GM12878 (cell line): Measurements from ENCODE around the gene KIF20A. TPM values are rescaled to one million over a fixed set of nuclear protein-coding genes. Genes with fewer than 3 reads are reported as not detected.

ENCODE experiments used
- ATAC-seq: fragments of 200-7000 bp; cut with Tn5 transposase; 3 replicates; pipeline ENCODE4 v1.9.1; 2020; ENCODE audit warnings: mild to moderate bottlenecking, moderate library complexity
- BruUV-seq: library from RNA; stranded (reverse); fragments of 400-500 nt; replicated peaks from 2 replicates; lab custom pipeline; 2021; lab: Mats Ljungman, UMichigan
- CTCF ChIA-PET: fragments of 300-600 bp; sonication (Branson Sonifier 250); formaldehyde crosslinking; extraction: SDS; loops from one replicate; lab custom pipeline; 2021; ENCODE audit warnings: inconsistent platforms; lab: Yijun Ruan, JAX
- POLR2A ChIA-PET: fragments of 350-600 bp; formaldehyde crosslinking; extraction: SDS; loops from one replicate; lab custom pipeline; 2021; ENCODE audit warnings: inconsistent platforms; lab: Charles Lee
- RAD21 ChIA-PET: fragments of 300-600 bp; sonication (Branson Sonifier 250); formaldehyde crosslinking; loops from one replicate; lab custom pipeline; 2023; ENCODE audit warnings: antibody characterized with exemption; ENCODE audit not compliant: unreplicated experiment; lab: Charles Lee
- SMC1A ChIA-PET: fragments of 300-600 bp; sonication (Branson Sonifier 250); formaldehyde crosslinking; loops from one replicate; lab custom pipeline; 2023; ENCODE audit not compliant: unreplicated experiment, uncharacterized antibody; lab: Charles Lee
- DNase-seq: peaks from one replicate; pipeline ENCODE4 v3.0.0-alpha.2; 2011; ENCODE audit warnings: low read depth, low spot score
- FAIRE-seq: peaks from 3 replicates; lab custom pipeline; 2011; peaks lifted over from hg19 to GRCh38; lab: Jason Lieb, UNC
- H2AFZ ChIP-seq: 2 replicates; pipeline ENCODE4 v1.6.0; 2011; ENCODE audit warnings: low read depth, low read length, control low read depth; ENCODE audit not compliant: control insufficient read depth
- H3K27ac ChIP-seq: 2 replicates; pipeline ENCODE4 v1.5.1; 2011; ENCODE audit warnings: control low read depth; ENCODE audit not compliant: control insufficient read depth, insufficient read depth
- H3K27me3 ChIP-seq, 2 experiments: replicated peaks in 1 of 2; 2 replicates each; pipeline versions ENCODE4 v1.6.0 to v1.6.1; 2011; ENCODE audit warnings: low read length in 1 of 2; ENCODE audit not compliant: control insufficient read depth in 2 of 2, insufficient read depth in 2 of 2
- H3K36me3 ChIP-seq, 2 experiments: 2 replicates each; pipeline ENCODE4 v1.5.1; 2011; ENCODE audit warnings: low read length in 1 of 2; ENCODE audit not compliant: control insufficient read depth in 2 of 2, insufficient read depth in 2 of 2
- H3K4me1 ChIP-seq: 2 replicates; pipeline ENCODE4 v1.6.1; 2011; ENCODE audit warnings: mild to moderate bottlenecking, low read length, moderate library complexity, mixed read lengths; ENCODE audit not compliant: control insufficient read depth, insufficient read depth
- H3K4me2 ChIP-seq: 2 replicates; pipeline ENCODE4 v1.6.0; 2011; ENCODE audit warnings: control low read depth; ENCODE audit not compliant: control insufficient read depth, insufficient read depth
- H3K4me3 ChIP-seq: fragments of 200-600 bp; sonication (generic); 2 replicates; pipeline ENCODE4 v1.5.1; 2016
- H3K79me2 ChIP-seq: 2 replicates; pipeline ENCODE4 v1.6.0; 2011; ENCODE audit warnings: low read length; ENCODE audit not compliant: control insufficient read depth, insufficient read depth
- H3K9ac ChIP-seq: 2 replicates; pipeline ENCODE4 v1.8.0; 2011; ENCODE audit warnings: low read length, control low read depth, mixed read lengths; ENCODE audit not compliant: control insufficient read depth, insufficient read depth
- H3K9me3 ChIP-seq: replicated peaks from 3 replicates; pipeline ENCODE4 v1.5.1; 2011; ENCODE audit warnings: mild to moderate bottlenecking, low read length; ENCODE audit not compliant: control insufficient read depth, insufficient read depth
- H4K20me1 ChIP-seq: 2 replicates; pipeline ENCODE4 v1.6.0; 2011; ENCODE audit not compliant: control insufficient read depth, insufficient read depth
- CBFB ChIP-seq: IDR thresholded peaks from 2 replicates; pipeline ENCODE4 v1.6.1; 2016; ENCODE audit warnings: antibody characterized with exemption, low read depth
- CHD4 ChIP-seq: fragments of 200-600 bp; sonication (generic); IDR thresholded peaks from 2 replicates; pipeline ENCODE4 v1.6.1; 2016; ENCODE audit warnings: mild to moderate bottlenecking
- EZH2 ChIP-seq: IDR thresholded peaks from 2 replicates; pipeline ENCODE4 v1.6.1; 2012; ENCODE audit warnings: low read depth, mild to moderate bottlenecking, control low read depth, inconsistent platforms, low read length, borderline replicate concordance; ENCODE audit not compliant: control insufficient read depth
- GATAD2B ChIP-seq: fragments of 450-650 bp; conservative IDR thresholded peaks from 2 replicates; pipeline ENCODE4 v1.6.1; 2017; ENCODE audit warnings: low read depth, mild to moderate bottlenecking, moderate library complexity
- MEF2A ChIP-seq: IDR thresholded peaks from 2 replicates; pipeline ENCODE4 v1.6.1; 2011; ENCODE audit warnings: low read depth, mild to moderate bottlenecking, low read length, moderate library complexity; ENCODE audit not compliant: insufficient read depth
- MEF2B ChIP-seq: fragments of 450-650 bp; IDR thresholded peaks from 2 replicates; pipeline ENCODE4 v1.6.1; 2018; ENCODE audit warnings: mild to moderate bottlenecking, moderate library complexity; ENCODE audit not compliant: partially characterized antibody, poor library complexity, severe bottlenecking
- NFXL1 ChIP-seq: fragments of 450-650 bp; IDR thresholded peaks from 2 replicates; pipeline ENCODE4 v1.6.1; 2017; ENCODE audit warnings: antibody characterized with exemption, mild to moderate bottlenecking, borderline replicate concordance
- PAX8 ChIP-seq: fragments of 450-650 bp; IDR thresholded peaks from 2 replicates; pipeline ENCODE4 v1.6.1; 2017; ENCODE audit warnings: mild to moderate bottlenecking, moderate library complexity
- RFX5 ChIP-seq: IDR thresholded peaks from 2 replicates; pipeline ENCODE4 v1.6.1; 2011; ENCODE audit warnings: low read depth, low read length, improper control_type of control experiment
- RUNX3 ChIP-seq: IDR thresholded peaks from 2 replicates; pipeline ENCODE4 v1.6.1; 2012; ENCODE audit warnings: low read length, inconsistent platforms
- SUPT20H ChIP-seq: IDR thresholded peaks from 2 replicates; pipeline ENCODE4 v1.6.1; 2011; ENCODE audit warnings: low read depth, mild to moderate bottlenecking, low read length, moderate library complexity, borderline replicate concordance; ENCODE audit not compliant: control insufficient read depth
- TARDBP ChIP-seq: IDR thresholded peaks from 2 replicates; pipeline ENCODE4 v1.6.1; 2016; ENCODE audit warnings: borderline replicate concordance
- TCF12 ChIP-seq: IDR thresholded peaks from 2 replicates; pipeline ENCODE4 v1.6.1; 2011; ENCODE audit warnings: low read depth, mild to moderate bottlenecking, low read length
- WGBS: methylation state at CpG from one replicate; pipeline ENCODE4 v1.1.6; 2016; ENCODE audit warnings: low lambda C conversion rate; ENCODE audit not compliant: insufficient replicate concordance, insufficient coverage; ENCODE audit errors: missing lambda C conversion rate; 5-methylcytosine and 5-hydroxymethylcytosine counted together
- in situ Hi-C: fragments of 300-500 bp; cut with MboI; formaldehyde crosslinking; loops from 9 replicates; pipeline ENCODE4 v1.14.3; 2018; ENCODE audit warnings: mixed read lengths
- intact Hi-C: fragments of 100-400 bp; cut with micrococcal nuclease; formaldehyde crosslinking; loops from one replicate; pipeline ENCODE4 v1.14.2; 2022; ENCODE audit not compliant: unreplicated experiment
- polyA plus RNA-seq, 11 experiments: library from polyadenylated mRNA; depleted of rRNA in 4 of 11; unstranded in 6 of 11; stranded (reverse) in 5 of 11; fragments of >200 nt; fragmentation: Nextera tagmentation in 4 of 11; fragmentation: Illumina TruSeq in 1 of 11; extraction: Ambion mirVana in 4 of 11; extraction: Trizol in 1 of 11; gene quantifications; 1 replicate in 1 of 11; 2 replicates in 10 of 11; pipeline versions ENCODE4 v1.2.1 to v1.2.3, GENCODE V29; 2011 to 2016; ENCODE audit warnings: inconsistent platforms in 2 of 11, missing spikeins in 2 of 11, low read depth in 1 of 11
- total RNA-seq, 4 experiments: library from RNA; depleted of rRNA in 3 of 4; stranded (reverse); fragments of >200 nt in 3 of 4; fragmentation: Illumina TruSeq in 1 of 4; extraction: Trizol in 1 of 4; gene quantifications; 2 replicates each; pipeline versions ENCODE4 v1.2.1 to v1.2.3, GENCODE V29; 2013 to 2021
- TF ChIP-seq, protein P1 (sequence below), 3 experiments: IDR thresholded peaks in 2 of 3; conservative IDR thresholded peaks in 1 of 3; 2 replicates each; pipeline ENCODE4 v1.5.1; 2011; ENCODE audit warnings: low read depth in 3 of 3, low read length in 3 of 3, mild to moderate bottlenecking in 3 of 3, control low read depth in 2 of 3, moderate library complexity in 2 of 3, inconsistent platforms in 1 of 3, mixed read lengths in 1 of 3; ENCODE audit not compliant: control insufficient read depth in 2 of 3, insufficient read depth in 1 of 3; ENCODE audit errors: extremely low read depth in 1 of 3
- TF ChIP-seq, protein P2 (sequence below): fragments of 450-650 bp; IDR thresholded peaks from 2 replicates; pipeline ENCODE4 v1.6.1; 2016; ENCODE audit warnings: mild to moderate bottlenecking, moderate library complexity, borderline replicate concordance
- TF ChIP-seq, protein P3 (sequence below): fragments of 450-650 bp; formaldehyde crosslinking; IDR thresholded peaks from 2 replicates; pipeline ENCODE4 v1.4.0; 2020; ENCODE audit warnings: mild to moderate bottlenecking, moderate library complexity

KIF20A gene
- total and polyA plus RNA-seq, 10 of the 15 experiments (the other 5 are each of a cell fraction or from before 2014, with no cell fraction given): 20.7 to 61.9 (median 45.3) TPM

DNA sequence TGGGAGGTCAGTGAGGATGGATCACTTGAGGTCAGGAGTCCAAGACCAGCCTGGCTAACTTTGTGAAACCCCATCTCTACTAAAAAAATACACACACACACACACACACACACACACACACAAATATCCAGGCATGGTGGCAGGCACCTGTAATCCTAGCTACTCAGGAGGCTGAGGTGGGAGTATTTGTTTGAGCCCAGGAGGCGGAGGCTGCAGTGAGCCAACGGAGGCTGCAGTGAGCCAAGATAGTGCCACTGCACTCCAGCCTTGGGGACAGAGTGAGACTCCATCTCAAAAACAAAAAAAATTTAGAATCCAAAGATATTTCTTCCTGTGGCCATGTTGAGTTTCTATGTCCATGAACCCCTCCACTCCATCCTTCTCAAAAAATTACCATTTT lies 55.7 kb downstream of the KIF20A start:
- Histone ChIP-seq H3K4me1 (no peaks in the 10 kb centered on the region), H4K20me1 (no peaks in the 10 kb centered on the region), H3K27ac (no peak overlapping the region), H3K27me3 (no peaks in the 10 kb centered on the region), H3K9ac (no peak overlapping the region), H3K4me2 (no peak overlapping the region), H3K4me3 (no peak overlapping the region), H2AFZ (no peak overlapping the region), H3K9me3 (no peaks in the 10 kb centered on the region), H3K79me2 (no peaks in the 10 kb centered on the region), H3K36me3 (no peaks in the 10 kb centered on the region)
- 63% methylated on average over 2 of the region's 2 CpGs for WGBS
- DNase-seq (no peak), FAIRE-seq (no peak), ATAC-seq (no peak)
- BruUV-seq: no TSS peak
- ChIA-PET RAD21 (no interaction called here), POLR2A (no interaction called here), SMC1A (interaction anchor here (0.7 kb wide), 1 partner anchor 299 kb away, joined by 3 read pairs; no protein-coding TSS in a partner anchor), CTCF (interaction anchor here (0.9 to 1.3 kb wide), 2 partner anchors 9 to 11 kb away, joined by 3 read pairs; no protein-coding TSS in a partner anchor)
- in situ Hi-C loops: no loop called here
- intact Hi-C loops: no loop called here
- TF ChIP-seq RUNX3 (no peak), TCF12 (no peak), CHD4 (no peak), EZH2 (no peak), CBFB (no peak), TARDBP (no peak), MEF2A (no peak), MEF2B (no peak), RFX5 (no peak), SUPT20H (no peak), NFXL1 (no peak), GATAD2B (no peak), PAX8 (no peak)
- TF ChIP-seq, protein P1, sequence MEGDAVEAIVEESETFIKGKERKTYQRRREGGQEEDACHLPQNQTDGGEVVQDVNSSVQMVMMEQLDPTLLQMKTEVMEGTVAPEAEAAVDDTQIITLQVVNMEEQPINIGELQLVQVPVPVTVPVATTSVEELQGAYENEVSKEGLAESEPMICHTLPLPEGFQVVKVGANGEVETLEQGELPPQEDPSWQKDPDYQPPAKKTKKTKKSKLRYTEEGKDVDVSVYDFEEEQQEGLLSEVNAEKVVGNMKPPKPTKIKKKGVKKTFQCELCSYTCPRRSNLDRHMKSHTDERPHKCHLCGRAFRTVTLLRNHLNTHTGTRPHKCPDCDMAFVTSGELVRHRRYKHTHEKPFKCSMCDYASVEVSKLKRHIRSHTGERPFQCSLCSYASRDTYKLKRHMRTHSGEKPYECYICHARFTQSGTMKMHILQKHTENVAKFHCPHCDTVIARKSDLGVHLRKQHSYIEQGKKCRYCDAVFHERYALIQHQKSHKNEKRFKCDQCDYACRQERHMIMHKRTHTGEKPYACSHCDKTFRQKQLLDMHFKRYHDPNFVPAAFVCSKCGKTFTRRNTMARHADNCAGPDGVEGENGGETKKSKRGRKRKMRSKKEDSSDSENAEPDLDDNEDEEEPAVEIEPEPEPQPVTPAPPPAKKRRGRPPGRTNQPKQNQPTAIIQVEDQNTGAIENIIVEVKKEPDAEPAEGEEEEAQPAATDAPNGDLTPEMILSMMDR (IDR thresholded peaks at IDR 0.05 in 2 of 3, conservative IDR thresholded peaks at IDR 0.05 in 1 of 3; ENCODE audit: control insufficient read depth in 2 of 3, extremely low read depth in 1 of 3, insufficient read depth in 1 of 3, low read depth in 3 of 3, low read length in 3 of 3): no peak
- TF ChIP-seq, protein P2, sequence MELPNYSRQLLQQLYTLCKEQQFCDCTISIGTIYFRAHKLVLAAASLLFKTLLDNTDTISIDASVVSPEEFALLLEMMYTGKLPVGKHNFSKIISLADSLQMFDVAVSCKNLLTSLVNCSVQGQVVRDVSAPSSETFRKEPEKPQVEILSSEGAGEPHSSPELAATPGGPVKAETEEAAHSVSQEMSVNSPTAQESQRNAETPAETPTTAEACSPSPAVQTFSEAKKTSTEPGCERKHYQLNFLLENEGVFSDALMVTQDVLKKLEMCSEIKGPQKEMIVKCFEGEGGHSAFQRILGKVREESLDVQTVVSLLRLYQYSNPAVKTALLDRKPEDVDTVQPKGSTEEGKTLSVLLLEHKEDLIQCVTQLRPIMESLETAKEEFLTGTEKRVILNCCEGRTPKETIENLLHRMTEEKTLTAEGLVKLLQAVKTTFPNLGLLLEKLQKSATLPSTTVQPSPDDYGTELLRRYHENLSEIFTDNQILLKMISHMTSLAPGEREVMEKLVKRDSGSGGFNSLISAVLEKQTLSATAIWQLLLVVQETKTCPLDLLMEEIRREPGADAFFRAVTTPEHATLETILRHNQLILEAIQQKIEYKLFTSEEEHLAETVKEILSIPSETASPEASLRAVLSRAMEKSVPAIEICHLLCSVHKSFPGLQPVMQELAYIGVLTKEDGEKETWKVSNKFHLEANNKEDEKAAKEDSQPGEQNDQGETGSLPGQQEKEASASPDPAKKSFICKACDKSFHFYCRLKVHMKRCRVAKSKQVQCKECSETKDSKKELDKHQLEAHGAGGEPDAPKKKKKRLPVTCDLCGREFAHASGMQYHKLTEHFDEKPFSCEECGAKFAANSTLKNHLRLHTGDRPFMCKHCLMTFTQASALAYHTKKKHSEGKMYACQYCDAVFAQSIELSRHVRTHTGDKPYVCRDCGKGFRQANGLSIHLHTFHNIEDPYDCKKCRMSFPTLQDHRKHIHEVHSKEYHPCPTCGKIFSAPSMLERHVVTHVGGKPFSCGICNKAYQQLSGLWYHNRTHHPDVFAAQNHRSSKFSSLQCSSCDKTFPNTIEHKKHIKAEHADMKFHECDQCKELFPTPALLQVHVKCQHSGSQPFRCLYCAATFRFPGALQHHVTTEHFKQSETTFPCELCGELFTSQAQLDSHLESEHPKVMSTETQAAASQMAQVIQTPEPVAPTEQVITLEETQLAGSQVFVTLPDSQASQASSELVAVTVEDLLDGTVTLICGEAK: no peak
- TF ChIP-seq, protein P3, sequence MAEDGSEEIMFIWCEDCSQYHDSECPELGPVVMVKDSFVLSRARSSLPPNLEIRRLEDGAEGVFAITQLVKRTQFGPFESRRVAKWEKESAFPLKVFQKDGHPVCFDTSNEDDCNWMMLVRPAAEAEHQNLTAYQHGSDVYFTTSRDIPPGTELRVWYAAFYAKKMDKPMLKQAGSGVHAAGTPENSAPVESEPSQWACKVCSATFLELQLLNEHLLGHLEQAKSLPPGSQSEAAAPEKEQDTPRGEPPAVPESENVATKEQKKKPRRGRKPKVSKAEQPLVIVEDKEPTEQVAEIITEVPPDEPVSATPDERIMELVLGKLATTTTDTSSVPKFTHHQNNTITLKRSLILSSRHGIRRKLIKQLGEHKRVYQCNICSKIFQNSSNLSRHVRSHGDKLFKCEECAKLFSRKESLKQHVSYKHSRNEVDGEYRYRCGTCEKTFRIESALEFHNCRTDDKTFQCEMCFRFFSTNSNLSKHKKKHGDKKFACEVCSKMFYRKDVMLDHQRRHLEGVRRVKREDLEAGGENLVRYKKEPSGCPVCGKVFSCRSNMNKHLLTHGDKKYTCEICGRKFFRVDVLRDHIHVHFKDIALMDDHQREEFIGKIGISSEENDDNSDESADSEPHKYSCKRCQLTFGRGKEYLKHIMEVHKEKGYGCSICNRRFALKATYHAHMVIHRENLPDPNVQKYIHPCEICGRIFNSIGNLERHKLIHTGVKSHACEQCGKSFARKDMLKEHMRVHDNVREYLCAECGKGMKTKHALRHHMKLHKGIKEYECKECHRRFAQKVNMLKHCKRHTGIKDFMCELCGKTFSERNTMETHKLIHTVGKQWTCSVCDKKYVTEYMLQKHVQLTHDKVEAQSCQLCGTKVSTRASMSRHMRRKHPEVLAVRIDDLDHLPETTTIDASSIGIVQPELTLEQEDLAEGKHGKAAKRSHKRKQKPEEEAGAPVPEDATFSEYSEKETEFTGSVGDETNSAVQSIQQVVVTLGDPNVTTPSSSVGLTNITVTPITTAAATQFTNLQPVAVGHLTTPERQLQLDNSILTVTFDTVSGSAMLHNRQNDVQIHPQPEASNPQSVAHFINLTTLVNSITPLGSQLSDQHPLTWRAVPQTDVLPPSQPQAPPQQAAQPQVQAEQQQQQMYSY (CRISPR knock-in tag): no peak
